Measurements from ENCODE around the gene SCGB1C2. TPM values are rescaled to one million over a fixed set of nuclear protein-coding genes. Genes with fewer than 3 reads are reported as not detected.

Gene SCGB1C2
- total and polyA plus RNA-seq, 3 donors from 2014 or later = not detected

GRCh38 chr17:144936-145670, 7.7 kb downstream of the SCGB1C2 start:
- intact Hi-C loops (cut with DNase I; ENCODE audit: low total_unique reads) = no loop called here
- H3K27ac ChIP-seq = no peak overlapping the region

GRCh38 chr17:145671-146541, 8.5 kb downstream of the SCGB1C2 start:
- Histone ChIP-seq H3K4me3 (no peak overlapping the region), H3K27ac (no peak overlapping the region), H3K9me3 (no peaks in the 10 kb centered on the region), H3K27me3 (no peaks in the 10 kb centered on the region), H3K4me1 (no peaks in the 10 kb centered on the region), H3K36me3 (ENCODE audit: low read depth, missing control alignments) (no peaks in the 10 kb centered on the region)
- WGBS, 2 donors = 78 to 88% methylated on average over 9 to 16 of the region's 16 CpGs
- intact Hi-C loops (cut with DNase I; ENCODE audit: low total_unique reads) = no loop called here
- TF ChIP-seq POLR2A (IDR thresholded peaks at IDR 0.05) (no peak), CTCF (IDR thresholded peaks at IDR 0.05) (no peak)
- peak; percentile 14 for DNase-seq

More at GRCh38 chr17:144936-145670, 7.7 kb downstream of the SCGB1C2 start:
- Histone ChIP-seq H3K27me3 (no peaks in the 10 kb centered on the region), H3K36me3 (ENCODE audit: low read depth, missing control alignments) (no peaks in the 10 kb centered on the region), H3K4me1 (no peaks in the 10 kb centered on the region), H3K9me3 (no peaks in the 10 kb centered on the region), H3K4me3 (no peak overlapping the region)
- 87 to 88% methylated on average over 7 of the region's 7 CpGs for WGBS, 2 donors
- DNase-seq = peak; percentile 14
- TF ChIP-seq CTCF (IDR thresholded peaks at IDR 0.05) (no peak), POLR2A (IDR thresholded peaks at IDR 0.05) (no peak)

GRCh38 chr17:146546-146945, 9.2 kb downstream of the SCGB1C2 start:
- Histone ChIP-seq H3K4me1 (no peaks in the 10 kb centered on the region), H3K4me3 (no peak overlapping the region), H3K27me3 (no peaks in the 10 kb centered on the region), H3K36me3 (ENCODE audit: low read depth, missing control alignments) (no peaks in the 10 kb centered on the region), H3K27ac (no peak overlapping the region), H3K9me3 (no peaks in the 10 kb centered on the region)
- 95 to 97% methylated on average over 8 to 10 of the region's 10 CpGs for WGBS, 2 donors
- intact Hi-C loops (cut with DNase I; ENCODE audit: low total_unique reads) = no loop called here
- no peak for DNase-seq
- TF ChIP-seq POLR2A (IDR thresholded peaks at IDR 0.05) = no peak
- no peak for TF ChIP-seq CTCF (IDR thresholded peaks at IDR 0.05)

GRCh38 chr17:146983-147761, 9.8 kb downstream of the SCGB1C2 start:
- Histone ChIP-seq H3K27me3 (no peaks in the 10 kb centered on the region), H3K4me3 (no peak overlapping the region), H3K36me3 (ENCODE audit: low read depth, missing control alignments) (no peaks in the 10 kb centered on the region), H3K27ac (no peak overlapping the region), H3K9me3 (no peaks in the 10 kb centered on the region), H3K4me1 (no peaks in the 10 kb centered on the region)
- intact Hi-C loops (cut with DNase I; ENCODE audit: low total_unique reads) = no loop called here
- TF ChIP-seq CTCF (IDR thresholded peaks at IDR 0.05) = no peak
- 95 to 96% methylated on average over 25 to 27 of the region's 27 CpGs for WGBS, 2 donors
- DNase-seq = peak; percentile 13
